WTC11 (cell line): ENCODE results near the gene SFMBT1. TPM values are rescaled to one million over a fixed set of nuclear protein-coding genes. Genes with fewer than 3 reads are reported as not detected.

Experiments used
- ATAC-seq: fragments of 200-7000 bp; cut with Tn5 transposase; 2 replicates; pipeline ENCODE4 v1.10.0; 2021; ENCODE audit warnings: mild to moderate bottlenecking, moderate library complexity
- CTCF ChIA-PET: fragments of 300-600 bp; sonication (Branson Sonifier 250); formaldehyde crosslinking; loops from one replicate; lab custom pipeline; 2021; ENCODE audit warnings: antibody characterized with exemption; lab: Charles Lee
- POLR2A ChIA-PET: fragments of 350-600 bp; sonication (Branson Sonifier 250); formaldehyde crosslinking; loops from one replicate; lab custom pipeline; 2021; ENCODE audit warnings: antibody characterized with exemption; lab: Charles Lee
- DNase-seq: peaks from one replicate; pipeline ENCODE4 v3.0.0; 2021; ENCODE audit warnings: low spot score
- H3K27ac Mint-ChIP-seq: 2 replicates; pipeline ENCODE4 v1.8.0; 2021; ENCODE audit warnings: mixed read lengths
- H3K27me3 Mint-ChIP-seq: 2 replicates; pipeline ENCODE4 v1.8.0; 2021; ENCODE audit warnings: low read depth, mild to moderate bottlenecking, moderate library complexity, mixed read lengths
- H3K36me3 Mint-ChIP-seq: 2 replicates; pipeline ENCODE4 v1.8.0; 2021; ENCODE audit warnings: mixed read lengths
- H3K4me1 Mint-ChIP-seq: 2 replicates; pipeline ENCODE4 v1.8.0; 2022; ENCODE audit warnings: mixed read lengths
- H3K4me3 Mint-ChIP-seq: 2 replicates; pipeline ENCODE4 v1.8.0; 2021; ENCODE audit warnings: mild to moderate bottlenecking, moderate library complexity, mixed read lengths
- H3K9me3 Mint-ChIP-seq: 2 replicates; pipeline ENCODE4 v1.8.0; 2021; ENCODE audit warnings: mixed read lengths
- CBFB ChIP-seq: sonication (generic); formaldehyde crosslinking; IDR thresholded peaks from 2 replicates; pipeline ENCODE4 v1.8.1; 2022; ENCODE audit warnings: mild to moderate bottlenecking, low read depth, missing genetic modification reagents
- CREM ChIP-seq: sonication (generic); formaldehyde crosslinking; IDR thresholded peaks from 2 replicates; pipeline ENCODE4 v1.8.1; 2022; ENCODE audit warnings: mild to moderate bottlenecking, missing genetic modification reagents, moderate library complexity
- ELF4 ChIP-seq: sonication (generic); formaldehyde crosslinking; IDR thresholded peaks from 2 replicates; pipeline ENCODE4 v1.8.1; 2022; ENCODE audit warnings: low read depth, mild to moderate bottlenecking, moderate library complexity, missing genetic modification reagents
- ETV6 ChIP-seq: sonication (generic); formaldehyde crosslinking; IDR thresholded peaks from 2 replicates; pipeline ENCODE4 v1.8.1; 2022; ENCODE audit warnings: mild to moderate bottlenecking, missing genetic modification reagents
- FOXJ3 ChIP-seq: sonication (generic); formaldehyde crosslinking; IDR thresholded peaks from 2 replicates; pipeline ENCODE4 v1.9.0; 2021; ENCODE audit warnings: missing genetic modification reagents, mild to moderate bottlenecking, borderline replicate concordance
- FOXK1 ChIP-seq: sonication (generic); formaldehyde crosslinking; IDR thresholded peaks from 2 replicates; pipeline ENCODE4 v1.8.0; 2022; ENCODE audit warnings: mild to moderate bottlenecking, moderate library complexity, missing genetic modification reagents
- GABPB1 ChIP-seq: sonication (generic); formaldehyde crosslinking; IDR thresholded peaks from 2 replicates; pipeline ENCODE4 v1.8.1; 2023; ENCODE audit warnings: mild to moderate bottlenecking, missing genetic modification reagents
- NR3C1 ChIP-seq: sonication (generic); formaldehyde crosslinking; conservative IDR thresholded peaks from 2 replicates; pipeline ENCODE4 v1.8.1; 2023; ENCODE audit warnings: low read depth, mild to moderate bottlenecking, missing genetic modification reagents
- RELA ChIP-seq: sonication (generic); formaldehyde crosslinking; IDR thresholded peaks from 2 replicates; pipeline ENCODE4 v1.8.1; 2022; ENCODE audit warnings: missing genetic modification reagents, mild to moderate bottlenecking, borderline replicate concordance
- RORB ChIP-seq: fragments of 250-450 bp; sonication (Bioruptor Pico); IDR thresholded peaks from 2 replicates; pipeline ENCODE4 v1.9.0; 2021; ENCODE audit warnings: mild to moderate bottlenecking
- TEAD1 ChIP-seq: sonication (generic); formaldehyde crosslinking; IDR thresholded peaks from 2 replicates; pipeline ENCODE4 v1.8.0; 2022; ENCODE audit warnings: mild to moderate bottlenecking, missing genetic modification reagents
- ZNF219 ChIP-seq: sonication (generic); formaldehyde crosslinking; IDR thresholded peaks from 2 replicates; pipeline ENCODE4 v1.8.0; 2023; ENCODE audit warnings: missing genetic modification reagents, mild to moderate bottlenecking, borderline replicate concordance
- ZNF232 ChIP-seq: sonication (generic); formaldehyde crosslinking; IDR thresholded peaks from 2 replicates; pipeline ENCODE4 v1.8.0; 2022; ENCODE audit warnings: mild to moderate bottlenecking, missing genetic modification reagents
- ZNF317 ChIP-seq: sonication (generic); formaldehyde crosslinking; IDR thresholded peaks from 2 replicates; pipeline ENCODE4 v1.8.1; 2023; ENCODE audit warnings: low read depth, mild to moderate bottlenecking, moderate library complexity, missing genetic modification reagents, borderline replicate concordance
- ZNF423 ChIP-seq: fragments of 250-450 bp; sonication (Bioruptor Pico); IDR thresholded peaks from 2 replicates; pipeline ENCODE4 v2.1.2; 2022; ENCODE audit warnings: mild to moderate bottlenecking, moderate library complexity
- total RNA-seq: library from RNA; stranded (reverse); gene quantifications from 3 replicates; pipeline ENCODE4 v1.2.3, GENCODE V29; 2021
- TF ChIP-seq, protein P1 (sequence below): sonication (generic); formaldehyde crosslinking; IDR thresholded peaks from 2 replicates; pipeline ENCODE4 v1.8.1; 2023; ENCODE audit warnings: mild to moderate bottlenecking, missing genetic modification reagents
- TF ChIP-seq, protein P2 (sequence below): sonication (generic); formaldehyde crosslinking; IDR thresholded peaks from 2 replicates; pipeline ENCODE4 v1.8.1; 2022; ENCODE audit warnings: mild to moderate bottlenecking, missing genetic modification reagents, moderate library complexity, borderline replicate concordance
- TF ChIP-seq, protein P3 (sequence below): fragments of 250-450 bp; sonication (Bioruptor Pico); IDR thresholded peaks from 2 replicates; pipeline ENCODE4 v1.8.0; 2021; ENCODE audit warnings: mild to moderate bottlenecking
- TF ChIP-seq, protein P4 (sequence below): fragments of 250-450 bp; sonication (Bioruptor Pico); IDR thresholded peaks from 2 replicates; pipeline ENCODE4 v1.9.0; 2021; ENCODE audit warnings: mild to moderate bottlenecking, borderline replicate concordance
- TF ChIP-seq, protein P5 (sequence below): sonication (generic); formaldehyde crosslinking; IDR thresholded peaks from 2 replicates; pipeline ENCODE4 v1.8.1; 2023; ENCODE audit warnings: mild to moderate bottlenecking, moderate library complexity, missing genetic modification reagents

The SFMBT1 gene
- total RNA-seq, 1 experiment from 2014 or later, result 20.9 TPM

DNA sequence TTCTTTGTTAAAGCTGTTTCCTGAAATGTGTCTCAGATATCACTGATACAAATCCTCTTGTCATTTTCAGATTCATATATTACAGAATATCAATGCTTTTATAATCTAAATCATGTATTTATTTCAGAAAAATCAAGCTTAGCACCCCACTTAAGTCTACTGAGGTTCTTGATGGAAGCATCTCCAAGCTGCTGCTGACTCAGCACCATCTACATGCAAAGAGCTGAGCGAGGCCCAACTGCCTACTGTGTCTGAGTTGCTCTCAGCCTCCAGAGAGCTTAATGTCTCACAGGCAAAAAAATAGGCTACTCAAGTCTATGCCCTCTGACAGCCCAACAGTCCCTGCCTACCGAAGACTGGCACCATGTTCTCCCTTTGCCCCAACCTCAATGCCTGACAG, 119.3 kb downstream of the SFMBT1 start:
- POLR2A ChIA-PET, result no interaction called here
- peaks cover 3% of the 10 kb centered on the region for H3K4me1 Mint-ChIP-seq

DNA sequence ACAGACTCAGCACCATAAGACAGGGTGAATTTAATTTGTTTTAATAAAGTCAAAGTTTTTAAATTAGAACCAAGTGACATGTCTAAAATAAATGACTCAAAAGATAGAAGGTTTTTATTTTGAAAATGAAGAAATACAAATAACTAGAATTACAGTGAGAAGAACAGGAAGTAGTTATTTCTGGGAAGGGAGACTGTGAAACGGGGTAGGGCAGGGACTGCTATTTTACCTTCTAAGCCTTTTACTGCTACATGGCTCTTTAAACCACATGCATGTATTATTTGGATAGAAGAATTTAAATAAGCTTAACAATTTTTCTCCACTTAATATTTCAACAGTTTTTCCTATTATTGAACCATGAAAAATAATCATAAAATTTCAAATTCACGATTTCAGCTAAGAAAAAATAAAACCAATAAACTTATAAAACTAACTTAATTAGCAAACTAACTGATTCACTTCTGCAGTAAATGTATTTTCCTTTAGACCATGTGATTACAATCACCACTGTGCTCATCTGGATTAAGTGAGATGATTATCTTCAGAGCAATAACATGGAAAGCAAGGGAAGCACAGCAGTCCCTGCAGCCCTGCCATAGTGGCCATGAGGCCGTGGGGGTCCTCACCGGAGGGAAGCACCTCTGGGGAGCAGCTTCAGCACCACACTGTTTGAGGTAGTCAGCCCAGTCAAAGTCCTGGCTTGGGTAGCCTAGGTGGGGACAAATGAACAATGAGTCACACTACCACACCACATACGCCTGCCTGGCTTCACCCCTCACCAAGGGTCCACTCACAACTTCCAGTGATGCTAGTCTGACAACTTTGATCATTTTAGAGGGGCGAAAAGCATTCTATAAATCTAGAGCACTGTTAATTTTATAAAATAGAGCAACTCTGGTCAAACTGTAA, 120.2 kb downstream of the SFMBT1 start:
- no peak for TF ChIP-seq RORB (CRISPR knock-in tag)
- TF ChIP-seq, protein P1, sequence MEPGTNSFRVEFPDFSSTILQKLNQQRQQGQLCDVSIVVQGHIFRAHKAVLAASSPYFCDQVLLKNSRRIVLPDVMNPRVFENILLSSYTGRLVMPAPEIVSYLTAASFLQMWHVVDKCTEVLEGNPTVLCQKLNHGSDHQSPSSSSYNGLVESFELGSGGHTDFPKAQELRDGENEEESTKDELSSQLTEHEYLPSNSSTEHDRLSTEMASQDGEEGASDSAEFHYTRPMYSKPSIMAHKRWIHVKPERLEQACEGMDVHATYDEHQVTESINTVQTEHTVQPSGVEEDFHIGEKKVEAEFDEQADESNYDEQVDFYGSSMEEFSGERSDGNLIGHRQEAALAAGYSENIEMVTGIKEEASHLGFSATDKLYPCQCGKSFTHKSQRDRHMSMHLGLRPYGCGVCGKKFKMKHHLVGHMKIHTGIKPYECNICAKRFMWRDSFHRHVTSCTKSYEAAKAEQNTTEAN (CRISPR knock-in tag), result no peak
- TF ChIP-seq ZNF232, result no peak
- TF ChIP-seq, protein P2, sequence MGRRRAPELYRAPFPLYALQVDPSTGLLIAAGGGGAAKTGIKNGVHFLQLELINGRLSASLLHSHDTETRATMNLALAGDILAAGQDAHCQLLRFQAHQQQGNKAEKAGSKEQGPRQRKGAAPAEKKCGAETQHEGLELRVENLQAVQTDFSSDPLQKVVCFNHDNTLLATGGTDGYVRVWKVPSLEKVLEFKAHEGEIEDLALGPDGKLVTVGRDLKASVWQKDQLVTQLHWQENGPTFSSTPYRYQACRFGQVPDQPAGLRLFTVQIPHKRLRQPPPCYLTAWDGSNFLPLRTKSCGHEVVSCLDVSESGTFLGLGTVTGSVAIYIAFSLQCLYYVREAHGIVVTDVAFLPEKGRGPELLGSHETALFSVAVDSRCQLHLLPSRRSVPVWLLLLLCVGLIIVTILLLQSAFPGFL (CRISPR knock-in tag), result no peak
- TF ChIP-seq ZNF423 (CRISPR knock-in tag), result no peak
- no peak for TF ChIP-seq FOXJ3 (CRISPR knock-in tag)
- TF ChIP-seq, protein P3, sequence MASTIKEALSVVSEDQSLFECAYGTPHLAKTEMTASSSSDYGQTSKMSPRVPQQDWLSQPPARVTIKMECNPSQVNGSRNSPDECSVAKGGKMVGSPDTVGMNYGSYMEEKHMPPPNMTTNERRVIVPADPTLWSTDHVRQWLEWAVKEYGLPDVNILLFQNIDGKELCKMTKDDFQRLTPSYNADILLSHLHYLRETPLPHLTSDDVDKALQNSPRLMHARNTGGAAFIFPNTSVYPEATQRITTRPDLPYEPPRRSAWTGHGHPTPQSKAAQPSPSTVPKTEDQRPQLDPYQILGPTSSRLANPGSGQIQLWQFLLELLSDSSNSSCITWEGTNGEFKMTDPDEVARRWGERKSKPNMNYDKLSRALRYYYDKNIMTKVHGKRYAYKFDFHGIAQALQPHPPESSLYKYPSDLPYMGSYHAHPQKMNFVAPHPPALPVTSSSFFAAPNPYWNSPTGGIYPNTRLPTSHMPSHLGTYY, result no peak
- TF ChIP-seq RELA (CRISPR knock-in tag), result no peak
- TF ChIP-seq FOXK1 (CRISPR knock-in tag), result no peak
- TF ChIP-seq, protein P4, sequence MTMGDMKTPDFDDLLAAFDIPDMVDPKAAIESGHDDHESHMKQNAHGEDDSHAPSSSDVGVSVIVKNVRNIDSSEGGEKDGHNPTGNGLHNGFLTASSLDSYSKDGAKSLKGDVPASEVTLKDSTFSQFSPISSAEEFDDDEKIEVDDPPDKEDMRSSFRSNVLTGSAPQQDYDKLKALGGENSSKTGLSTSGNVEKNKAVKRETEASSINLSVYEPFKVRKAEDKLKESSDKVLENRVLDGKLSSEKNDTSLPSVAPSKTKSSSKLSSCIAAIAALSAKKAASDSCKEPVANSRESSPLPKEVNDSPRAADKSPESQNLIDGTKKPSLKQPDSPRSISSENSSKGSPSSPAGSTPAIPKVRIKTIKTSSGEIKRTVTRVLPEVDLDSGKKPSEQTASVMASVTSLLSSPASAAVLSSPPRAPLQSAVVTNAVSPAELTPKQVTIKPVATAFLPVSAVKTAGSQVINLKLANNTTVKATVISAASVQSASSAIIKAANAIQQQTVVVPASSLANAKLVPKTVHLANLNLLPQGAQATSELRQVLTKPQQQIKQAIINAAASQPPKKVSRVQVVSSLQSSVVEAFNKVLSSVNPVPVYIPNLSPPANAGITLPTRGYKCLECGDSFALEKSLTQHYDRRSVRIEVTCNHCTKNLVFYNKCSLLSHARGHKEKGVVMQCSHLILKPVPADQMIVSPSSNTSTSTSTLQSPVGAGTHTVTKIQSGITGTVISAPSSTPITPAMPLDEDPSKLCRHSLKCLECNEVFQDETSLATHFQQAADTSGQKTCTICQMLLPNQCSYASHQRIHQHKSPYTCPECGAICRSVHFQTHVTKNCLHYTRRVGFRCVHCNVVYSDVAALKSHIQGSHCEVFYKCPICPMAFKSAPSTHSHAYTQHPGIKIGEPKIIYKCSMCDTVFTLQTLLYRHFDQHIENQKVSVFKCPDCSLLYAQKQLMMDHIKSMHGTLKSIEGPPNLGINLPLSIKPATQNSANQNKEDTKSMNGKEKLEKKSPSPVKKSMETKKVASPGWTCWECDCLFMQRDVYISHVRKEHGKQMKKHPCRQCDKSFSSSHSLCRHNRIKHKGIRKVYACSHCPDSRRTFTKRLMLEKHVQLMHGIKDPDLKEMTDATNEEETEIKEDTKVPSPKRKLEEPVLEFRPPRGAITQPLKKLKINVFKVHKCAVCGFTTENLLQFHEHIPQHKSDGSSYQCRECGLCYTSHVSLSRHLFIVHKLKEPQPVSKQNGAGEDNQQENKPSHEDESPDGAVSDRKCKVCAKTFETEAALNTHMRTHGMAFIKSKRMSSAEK, result no peak
- TF ChIP-seq ETV6, result no peak
- no peak for TF ChIP-seq CBFB
- TF ChIP-seq ELF4 (CRISPR knock-in tag), result no peak
- TF ChIP-seq GABPB1, result no peak
- no peak for TF ChIP-seq CREM (CRISPR knock-in tag)
- TF ChIP-seq NR3C1 (CRISPR knock-in tag), result no peak
- no peak for TF ChIP-seq TEAD1 (CRISPR knock-in tag)
- TF ChIP-seq, all 79 proteins: peak for 0
- ChIA-PET POLR2A (no interaction called here), CTCF (interaction anchor here (1.0 to 1.6 kb wide), 2 partner anchors 9 to 185 kb away, joined by 3 to 6 read pairs; no protein-coding TSS in a partner anchor)
- ATAC-seq (no peak), DNase-seq (no peak)
- no peaks in the 10 kb centered on the region for H3K27me3 Mint-ChIP-seq
- no peaks in the 10 kb centered on the region for H3K9me3 Mint-ChIP-seq
- no peak overlapping the region for H3K27ac Mint-ChIP-seq
- peaks cover 2% of the 10 kb centered on the region; the same call in 1 of the 2 replicates for H3K36me3 Mint-ChIP-seq
- H3K4me1 Mint-ChIP-seq, result peaks cover 3% of the 10 kb centered on the region
- H3K4me3 Mint-ChIP-seq, result no peak overlapping the region

More for the DNA sequence above, 119.3 kb downstream of the SFMBT1 start:
- TF ChIP-seq ZNF317 (no peak), ZNF219 (CRISPR knock-in tag) (no peak), CREM (CRISPR knock-in tag) (no peak)
- TF ChIP-seq, protein P5, sequence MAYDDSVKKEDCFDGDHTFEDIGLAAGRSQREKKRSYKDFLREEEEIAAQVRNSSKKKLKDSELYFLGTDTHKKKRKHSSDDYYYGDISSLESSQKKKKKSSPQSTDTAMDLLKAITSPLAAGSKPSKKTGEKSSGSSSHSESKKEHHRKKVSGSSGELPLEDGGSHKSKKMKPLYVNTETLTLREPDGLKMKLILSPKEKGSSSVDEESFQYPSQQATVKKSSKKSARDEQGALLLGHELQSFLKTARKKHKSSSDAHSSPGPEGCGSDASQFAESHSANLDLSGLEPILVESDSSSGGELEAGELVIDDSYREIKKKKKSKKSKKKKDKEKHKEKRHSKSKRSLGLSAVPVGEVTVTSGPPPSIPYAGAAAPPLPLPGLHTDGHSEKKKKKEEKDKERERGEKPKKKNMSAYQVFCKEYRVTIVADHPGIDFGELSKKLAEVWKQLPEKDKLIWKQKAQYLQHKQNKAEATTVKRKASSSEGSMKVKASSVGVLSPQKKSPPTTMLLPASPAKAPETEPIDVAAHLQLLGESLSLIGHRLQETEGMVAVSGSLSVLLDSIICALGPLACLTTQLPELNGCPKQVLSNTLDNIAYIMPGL (CRISPR knock-in tag), result no peak
- Mint-ChIP-seq H3K4me3 (no peak overlapping the region), H3K27me3 (no peaks in the 10 kb centered on the region), H3K9me3 (no peaks in the 10 kb centered on the region), H3K27ac (no peak overlapping the region), H3K36me3 (no peaks in the 10 kb centered on the region)
- CTCF ChIA-PET, result interaction anchor here (0.7 to 1.6 kb wide), 3 partner anchors 9 to 184 kb away, joined by 3 to 6 read pairs (median 3); no protein-coding TSS in a partner anchor
- ATAC-seq (no peak), DNase-seq (no peak)
